Skeletal muscle tissue (tissue), 4 donors: ENCODE data around the gene ZFP36L1. TPM values are rescaled to one million over a fixed set of nuclear protein-coding genes. Genes with fewer than 3 reads are reported as not detected.

ENCODE experiments used
- H3K27ac ChIP-seq: one replicate; pipeline ENCODE4 v1.7.0; 2013; ENCODE audit warnings: mild to moderate bottlenecking, low read depth, low read length, inconsistent platforms
- H3K27me3 ChIP-seq, 3 donors: one replicate each; pipeline ENCODE4 v1.7.0; 2013; ENCODE audit warnings: low read length in 3 of 3; ENCODE audit not compliant: control insufficient read depth in 3 of 3, insufficient read depth in 3 of 3
- H3K36me3 ChIP-seq, 3 donors: one replicate each; pipeline ENCODE4 v1.7.0; 2013; ENCODE audit warnings: low read length in 3 of 3; ENCODE audit not compliant: control insufficient read depth in 3 of 3, insufficient read depth in 3 of 3
- H3K4me1 ChIP-seq, 3 donors: one replicate each; pipeline ENCODE4 v1.7.0; 2013; ENCODE audit warnings: low read length in 3 of 3, mild to moderate bottlenecking in 3 of 3; ENCODE audit not compliant: control insufficient read depth in 3 of 3, insufficient read depth in 3 of 3
- H3K4me3 ChIP-seq, 3 donors: one replicate each; pipeline ENCODE4 v1.7.0; 2013; ENCODE audit warnings: low read length in 3 of 3
- H3K9ac ChIP-seq, 3 donors: one replicate each; pipeline ENCODE4 v1.7.0; 2013; ENCODE audit warnings: low read length in 3 of 3, mild to moderate bottlenecking in 3 of 3, moderate library complexity in 2 of 3, low read depth in 1 of 3
- H3K9me3 ChIP-seq, 3 donors: one replicate each; pipeline ENCODE4 v1.7.0; 2013; ENCODE audit warnings: low read length in 3 of 3; ENCODE audit not compliant: control insufficient read depth in 3 of 3
- total RNA-seq: library from RNA; depleted of rRNA; stranded (reverse); fragments of >200 nt; gene quantifications from one replicate; pipeline ENCODE4 v1.2.3, GENCODE V29; 2014
- donor health status: Osteomylitis.

Gene ZFP36L1
- total RNA-seq, 1 donor from 2014 or later, result 27.7 TPM

DNA sequence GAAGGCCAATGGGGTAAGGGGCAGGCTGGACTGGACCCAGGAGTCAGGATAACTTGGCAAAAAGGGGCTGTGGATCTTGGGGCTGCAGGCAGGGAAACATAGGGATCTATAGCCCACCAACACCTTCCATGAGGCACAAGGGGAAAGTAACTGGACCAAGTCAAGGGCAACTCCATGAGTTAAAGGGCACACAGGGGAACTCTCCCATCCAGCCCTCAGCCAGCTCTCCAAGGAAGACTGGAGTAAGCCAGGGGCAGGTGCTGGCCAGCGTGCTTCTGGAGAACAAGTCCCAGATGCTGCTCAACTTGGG is 31.3 kb upstream of the ZFP36L1 start:
- Histone ChIP-seq H3K9me3 (no peaks in the 10 kb centered on the region), H3K4me3 (peak overlapping the region in 1 of 3 donors; percentile 56), H3K9ac (no peak overlapping the region), H3K27me3 (no peaks in the 10 kb centered on the region), H3K27ac (no peak overlapping the region), H3K36me3 (no peaks in the 10 kb centered on the region), H3K4me1 (peaks cover 4 to 12% (median 6%) of the 10 kb centered on the region in 3 donors)

DNA sequence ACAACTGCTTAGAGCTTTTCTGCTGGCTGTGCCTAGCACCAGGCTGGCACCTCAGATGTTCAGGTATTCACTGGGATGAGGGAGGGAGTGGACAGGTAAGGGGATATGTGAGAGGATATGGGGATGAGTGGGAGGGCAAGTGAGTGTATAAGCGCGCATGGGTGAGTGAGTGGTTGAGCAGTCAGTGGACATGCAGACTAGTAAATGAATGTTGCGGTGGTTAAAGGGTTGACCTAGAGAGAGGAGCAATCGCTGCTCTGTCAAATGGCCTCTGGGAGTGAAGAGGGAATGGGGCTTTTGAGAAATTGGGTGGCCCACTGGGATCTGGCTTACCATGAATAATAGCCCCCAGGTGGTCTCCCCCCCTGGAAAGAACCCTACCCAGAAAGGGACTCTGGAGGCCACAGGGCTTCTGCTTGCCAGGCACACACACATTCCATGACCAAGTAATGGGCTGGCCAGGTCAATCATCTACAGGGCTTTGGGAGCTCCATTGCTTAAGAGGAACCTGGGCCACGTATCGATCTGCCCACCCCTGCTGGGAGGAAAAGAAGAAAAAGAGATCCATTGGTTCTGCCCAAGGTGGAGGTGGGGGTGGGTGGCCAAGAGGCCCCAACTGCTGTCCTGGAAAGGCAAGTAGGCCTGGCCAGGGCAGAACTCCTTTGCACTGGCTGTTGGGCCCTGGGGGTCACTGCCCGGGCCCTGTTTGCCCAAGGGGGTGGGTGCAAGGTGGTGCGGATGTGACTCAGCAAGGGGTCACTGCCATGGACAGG is 30.8 kb upstream of the ZFP36L1 start:
- Histone ChIP-seq H3K9me3 (no peaks in the 10 kb centered on the region), H3K27ac (no peak overlapping the region), H3K4me1 (peaks cover 4 to 15% (median 6%) of the 10 kb centered on the region in 3 donors), H3K27me3 (no peaks in the 10 kb centered on the region), H3K9ac (no peak overlapping the region), H3K36me3 (no peaks in the 10 kb centered on the region), H3K4me3 (no peak overlapping the region)

DNA sequence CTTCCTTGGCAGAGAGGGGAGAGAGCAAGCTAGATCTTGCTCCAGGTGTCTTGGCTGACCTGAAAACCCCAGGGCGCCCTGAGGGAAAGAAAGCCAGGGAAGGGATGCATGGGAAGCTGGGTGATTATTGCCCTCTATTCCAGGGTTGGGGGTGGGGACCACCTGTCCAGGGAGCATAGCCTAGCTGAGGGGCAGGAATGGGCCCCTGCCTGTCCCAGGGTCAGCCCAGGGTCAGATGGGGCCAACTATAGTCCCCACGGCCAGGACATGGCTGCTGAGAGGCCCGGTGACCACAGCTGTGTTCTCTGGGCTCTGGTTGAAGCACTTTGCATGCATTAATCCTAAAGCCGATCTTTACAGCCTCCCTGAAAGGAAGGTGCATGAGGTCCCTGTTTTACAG is 30.1 kb upstream of the ZFP36L1 start:
- Histone ChIP-seq H3K27me3 (no peaks in the 10 kb centered on the region), H3K36me3 (no peaks in the 10 kb centered on the region), H3K9me3 (no peaks in the 10 kb centered on the region)

DNA sequence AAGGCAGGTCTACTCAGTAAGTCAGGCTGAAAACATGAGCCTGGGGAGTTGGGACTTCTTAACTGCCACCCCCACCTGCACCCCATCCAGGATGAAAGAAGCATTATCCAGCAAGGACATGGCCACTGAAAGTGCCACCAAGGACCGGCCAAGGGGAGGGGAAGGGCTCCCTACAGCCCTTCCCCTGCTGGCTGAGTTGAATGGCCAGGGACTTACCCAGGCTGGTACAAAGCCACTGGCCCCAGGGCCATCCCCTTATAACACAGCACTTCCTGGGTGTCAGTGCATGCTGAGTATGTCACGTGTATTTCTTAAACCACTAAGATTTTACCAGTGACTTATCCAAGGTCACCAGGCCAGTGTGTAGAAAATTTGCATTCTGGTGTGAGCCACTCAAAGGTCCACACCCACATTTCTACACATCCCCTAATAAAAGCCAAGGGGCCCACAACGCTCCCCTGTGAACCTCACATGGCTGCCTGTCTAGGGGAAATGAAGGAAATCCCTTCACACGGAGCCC is 29.3 kb upstream of the ZFP36L1 start:
- H3K27ac ChIP-seq, result no peak overlapping the region

More for the DNA sequence above, 30.1 kb upstream of the ZFP36L1 start:
- H3K4me3 ChIP-seq, result no peak overlapping the region
- H3K4me1 ChIP-seq, result peaks cover 4 to 15% (median 6%) of the 10 kb centered on the region in 3 donors
- H3K9ac ChIP-seq, result no peak overlapping the region
- no peak overlapping the region for H3K27ac ChIP-seq

DNA sequence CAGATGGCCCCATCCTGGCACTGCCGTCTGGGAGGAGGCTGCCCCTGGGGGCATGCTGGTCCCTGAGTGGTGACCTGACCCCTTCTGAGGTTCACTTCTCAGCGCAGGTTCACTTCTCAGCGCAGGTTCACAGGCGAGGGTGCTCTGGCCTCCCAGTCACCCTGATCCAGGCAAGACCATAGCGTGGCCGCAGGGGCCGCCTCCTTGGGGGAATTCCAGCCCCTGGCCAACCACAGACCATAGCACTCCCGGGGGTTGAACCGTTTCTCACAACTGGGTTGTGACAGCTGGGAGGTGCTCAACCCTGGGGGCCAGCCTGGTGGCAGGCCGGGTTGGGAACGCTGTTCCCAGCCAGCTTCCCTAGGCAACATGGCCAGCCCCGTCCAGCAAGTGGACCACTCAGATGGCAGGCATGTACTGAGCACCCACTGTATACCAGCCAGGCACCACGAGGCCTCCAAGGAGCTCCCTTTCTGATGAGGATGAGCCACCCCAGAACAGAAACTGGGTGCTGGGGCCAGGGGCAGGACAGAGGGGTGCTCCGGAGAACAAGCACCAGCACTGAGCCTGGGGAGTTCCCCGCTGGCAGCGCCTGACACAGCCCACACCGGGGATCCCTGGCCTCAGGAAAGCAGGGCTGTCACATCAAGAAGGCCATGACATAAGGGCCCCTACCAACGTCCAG is 28.3 kb upstream of the ZFP36L1 start:
- Histone ChIP-seq H3K9ac (no peak overlapping the region), H3K27me3 (no peaks in the 10 kb centered on the region), H3K36me3 (no peaks in the 10 kb centered on the region), H3K4me3 (no peak overlapping the region), H3K27ac (no peak overlapping the region), H3K9me3 (no peaks in the 10 kb centered on the region), H3K4me1 (peaks cover 12 to 22% (median 13%) of the 10 kb centered on the region in 3 donors)

More for the DNA sequence above, 29.3 kb upstream of the ZFP36L1 start:
- Histone ChIP-seq H3K4me3 (no peak overlapping the region), H3K9me3 (no peaks in the 10 kb centered on the region), H3K36me3 (no peaks in the 10 kb centered on the region), H3K9ac (no peak overlapping the region), H3K4me1 (peaks cover 6 to 16% (median 8%) of the 10 kb centered on the region in 3 donors), H3K27me3 (no peaks in the 10 kb centered on the region)

DNA sequence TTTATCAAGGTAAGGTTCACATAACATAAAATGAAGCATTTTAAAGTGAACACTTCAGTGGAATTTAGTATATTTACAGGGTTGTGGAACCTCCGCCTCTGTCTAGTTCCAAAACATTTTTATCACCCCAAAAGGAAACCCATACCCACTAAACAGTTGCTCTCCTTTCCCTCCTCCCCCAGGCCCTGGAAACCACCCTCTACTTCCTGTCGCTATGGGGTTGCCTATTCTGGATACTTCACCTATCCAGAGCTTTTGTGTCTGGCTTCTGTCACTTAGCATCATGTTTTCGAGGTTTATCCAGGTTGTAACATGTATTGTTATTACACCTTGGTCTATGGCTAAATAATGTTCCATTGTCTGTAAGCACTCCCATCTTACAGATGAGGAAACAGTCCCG is 27.7 kb upstream of the ZFP36L1 start:
- Histone ChIP-seq H3K4me1 (peaks cover 18 to 28% (median 19%) of the 10 kb centered on the region in 3 donors), H3K9ac (no peak overlapping the region), H3K27ac (no peak overlapping the region), H3K4me3 (no peak overlapping the region), H3K27me3 (no peaks in the 10 kb centered on the region), H3K36me3 (no peaks in the 10 kb centered on the region), H3K9me3 (no peaks in the 10 kb centered on the region)

DNA sequence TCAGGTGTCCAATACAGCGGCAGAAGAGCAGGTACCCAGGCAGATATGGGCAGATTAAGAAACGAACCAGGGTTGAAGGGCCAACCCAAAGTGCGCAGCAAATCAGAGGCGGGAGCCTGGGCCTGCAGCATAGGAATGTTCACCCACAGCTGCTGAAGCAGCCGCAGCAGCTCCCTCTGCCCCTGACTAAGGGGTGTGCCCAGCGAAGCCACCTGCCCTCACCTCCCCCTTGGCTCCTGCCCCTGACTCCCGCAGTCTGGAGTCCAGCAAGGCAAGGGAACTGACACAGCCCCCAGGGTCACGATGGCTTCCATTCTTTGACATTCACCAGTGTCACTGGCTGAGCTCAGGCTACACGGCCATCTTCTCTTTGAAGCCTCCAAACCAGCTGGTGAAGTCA is 27.3 kb upstream of the ZFP36L1 start:
- no peak overlapping the region for H3K27ac ChIP-seq
- H3K9me3 ChIP-seq, result no peaks in the 10 kb centered on the region
- no peaks in the 10 kb centered on the region for H3K36me3 ChIP-seq
- H3K4me1 ChIP-seq, result peaks cover 22 to 33% (median 23%) of the 10 kb centered on the region in 3 donors
- H3K4me3 ChIP-seq, result no peak overlapping the region
- H3K9ac ChIP-seq, result no peak overlapping the region
- H3K27me3 ChIP-seq, result no peaks in the 10 kb centered on the region

DNA sequence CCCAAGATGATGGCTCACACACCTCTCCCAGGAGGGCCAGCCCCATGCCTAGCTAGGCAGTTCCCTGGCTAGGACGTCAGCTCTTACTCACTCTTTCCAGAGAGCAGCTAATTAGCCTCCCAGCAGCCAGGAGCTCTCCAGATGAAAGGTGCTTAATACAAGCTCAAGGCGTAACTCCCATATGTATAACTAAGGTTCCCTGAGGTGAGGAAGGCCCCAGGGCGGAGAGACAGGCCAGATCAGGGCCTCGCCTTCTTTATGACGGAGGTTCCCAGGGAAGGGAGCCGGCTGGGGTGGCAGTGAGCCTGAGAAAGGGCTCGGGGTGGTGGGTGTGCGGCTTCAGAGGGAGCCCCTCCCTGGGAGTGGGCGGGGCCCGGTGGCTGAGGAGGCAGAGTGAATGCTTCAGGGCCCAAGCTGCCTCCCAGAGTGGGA is 26.4 kb upstream of the ZFP36L1 start:
- H3K27me3 ChIP-seq, result no peaks in the 10 kb centered on the region
- H3K4me1 ChIP-seq, result peaks cover 24 to 34% (median 27%) of the 10 kb centered on the region in 3 donors
- H3K9me3 ChIP-seq, result no peaks in the 10 kb centered on the region
- no peaks in the 10 kb centered on the region for H3K36me3 ChIP-seq
- no peak overlapping the region for H3K4me3 ChIP-seq
- H3K9ac ChIP-seq, result peak overlapping the region in 2 of 3 donors; percentile 1 to 23
- no peak overlapping the region for H3K27ac ChIP-seq

DNA sequence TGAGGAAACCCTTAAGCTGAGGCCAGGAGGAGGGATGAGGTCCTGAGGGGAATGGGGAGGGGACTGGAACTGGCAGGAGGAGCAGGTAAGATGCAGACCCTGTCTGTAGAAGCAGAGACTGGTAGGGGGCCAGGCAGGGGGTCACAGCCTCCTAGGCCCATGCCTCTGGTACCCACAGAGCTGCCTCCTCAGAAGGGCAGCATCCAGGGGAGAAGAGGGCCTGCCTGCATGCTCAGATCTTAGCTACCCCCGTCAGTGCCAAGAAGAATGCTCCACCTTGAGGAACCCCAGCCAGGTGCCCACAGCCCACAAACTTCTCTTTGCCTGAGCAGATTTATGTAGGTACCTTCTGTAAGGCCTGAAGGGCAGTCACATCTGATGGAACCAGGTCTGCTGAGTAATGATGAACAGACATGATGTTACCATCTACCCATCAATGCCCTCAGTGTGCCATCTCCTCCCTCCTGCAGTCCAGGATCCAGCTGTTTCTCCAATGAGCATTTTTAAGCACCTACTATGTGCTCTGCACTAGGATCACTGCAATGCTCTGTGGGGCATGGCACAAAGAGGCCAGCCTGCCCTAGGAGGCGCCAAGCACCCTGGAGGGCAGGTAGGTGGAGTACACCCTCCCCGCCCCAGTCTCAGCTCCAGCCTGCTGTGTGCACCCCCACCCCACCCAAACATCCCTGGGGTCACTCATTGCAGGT is 24.8 kb upstream of the ZFP36L1 start:
- Histone ChIP-seq H3K9me3 (no peaks in the 10 kb centered on the region), H3K4me1 (peaks cover 38 to 47% (median 41%) of the 10 kb centered on the region in 3 donors), H3K36me3 (no peaks in the 10 kb centered on the region), H3K4me3 (no peak overlapping the region), H3K27ac (no peak overlapping the region), H3K9ac (peak overlapping the region in 1 of 3 donors; percentile 89), H3K27me3 (no peaks in the 10 kb centered on the region)
